Activated CD8-positive, alpha-beta memory T cell treated with anti-CD3 and anti-CD28 coated beads, Interleukin-2, amount 50 U/mL, for 1 hour (primary cell): Measurements from ENCODE around the gene TVP23A.
"Not testable (repeated sequence)": the region's sequence is repeated elsewhere in the genome, so short reads cannot be mapped to it uniquely, and the experiment has no call there.

Experiments
- DNase-seq: peaks from one replicate; pipeline ENCODE4 v3.0.0-alpha.2; 2020; ENCODE audit errors: extremely low read depth

TVP23A gene

GRCh38 chr16:10835281-10835931 is 16.8 kb upstream of the TVP23A start:
- no peak for DNase-seq

- no peak for DNase-seq
Measured at GRCh38 chr16:10834766-10835165, 16.2 kb upstream of the TVP23A start.

GRCh38 chr16:10834130-10834529 is 15.5 kb upstream of the TVP23A start:
- DNase-seq, result no peak

- no peak for DNase-seq
Measured at GRCh38 chr16:10833271-10833670, 14.7 kb upstream of the TVP23A start.

- DNase-seq, result no peak
Measured at GRCh38 chr16:10831894-10832886, 13.6 kb upstream of the TVP23A start.

- DNase-seq, result not testable (repeated sequence)
Measured at GRCh38 chr16:10830240-10830639, 11.6 kb upstream of the TVP23A start.

GRCh38 chr16:10829390-10830098 is 10.9 kb upstream of the TVP23A start:
- not testable (repeated sequence) for DNase-seq

- no peak for DNase-seq
Measured at GRCh38 chr16:10828851-10829366, 10.3 kb upstream of the TVP23A start.

- DNase-seq, result no peak
Measured at GRCh38 chr16:10827691-10828341, 9.2 kb upstream of the TVP23A start.

GRCh38 chr16:10824111-10824893 is 5.7 kb upstream of the TVP23A start:
- DNase-seq, result no peak

- no peak for DNase-seq
Measured at GRCh38 chr16:10822702-10823101, 4.1 kb upstream of the TVP23A start.

GRCh38 chr16:10820546-10820945 is 2.0 kb upstream of the TVP23A start:
- no peak for DNase-seq

- no peak for DNase-seq
Measured at GRCh38 chr16:10817514-10817913, 1.1 kb downstream of the TVP23A start.

- DNase-seq, result no peak
Measured at GRCh38 chr16:10813099-10813455, 5.5 kb downstream of the TVP23A start.

GRCh38 chr16:10812312-10813098 is 6.1 kb downstream of the TVP23A start:
- DNase-seq, result no peak

- DNase-seq, result no peak
Measured at GRCh38 chr16:10809706-10810105, 8.9 kb downstream of the TVP23A start.

- no peak for DNase-seq
Measured at GRCh38 chr16:10808850-10809249, 9.7 kb downstream of the TVP23A start.

GRCh38 chr16:10808218-10808617 is 10.4 kb downstream of the TVP23A start:
- no peak for DNase-seq

- DNase-seq, result no peak
Measured at GRCh38 chr16:10806698-10807097, 11.9 kb downstream of the TVP23A start.

GRCh38 chr16:10805334-10805733 is 13.3 kb downstream of the TVP23A start:
- DNase-seq, result no peak
